ENCODE measurements around the gene GRID1.

DNA sequence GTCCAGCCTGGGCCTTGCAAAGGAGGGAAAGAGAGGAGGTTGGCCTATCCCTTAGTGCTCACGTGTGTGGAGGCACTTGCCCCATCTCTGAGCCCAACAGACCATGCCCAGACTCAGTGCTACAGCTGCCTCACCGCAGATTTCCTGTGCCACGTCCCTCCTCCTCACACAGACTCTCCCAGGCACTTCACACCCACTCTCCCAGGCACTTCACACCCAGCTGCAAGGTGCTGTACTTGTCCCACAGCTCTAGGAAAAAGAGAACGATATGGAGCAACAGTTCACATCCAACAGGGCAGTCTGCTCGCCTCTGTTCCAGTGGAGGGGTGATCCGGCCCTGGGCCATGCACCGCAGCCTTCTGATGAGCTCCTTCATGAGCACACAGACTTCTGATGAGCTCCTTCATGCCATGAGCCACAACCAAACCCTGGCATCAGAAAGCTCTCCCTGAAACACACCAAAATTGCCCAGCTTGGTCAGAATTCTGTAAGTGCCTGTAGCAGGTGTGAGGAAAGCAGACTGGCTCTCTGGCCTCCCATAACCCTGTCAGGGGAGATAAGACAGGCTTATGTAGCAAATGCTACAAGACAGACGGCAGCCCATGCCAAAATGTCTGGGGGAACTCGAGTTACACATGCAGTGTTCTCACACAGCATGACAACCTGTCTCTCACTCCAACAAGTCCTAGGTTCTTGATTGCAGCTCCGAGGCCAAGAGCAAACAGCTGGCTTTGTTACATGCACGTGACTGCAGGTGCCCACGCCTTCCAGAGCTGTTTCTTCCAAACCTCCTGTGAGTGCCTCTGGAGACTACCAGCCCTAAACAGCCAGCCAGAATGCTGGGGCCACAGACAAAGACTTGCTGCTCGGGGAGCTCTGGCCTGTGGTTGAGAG is 348.5 kb downstream of the GRID1 start:
- TF ChIP-seq, protein P1, sequence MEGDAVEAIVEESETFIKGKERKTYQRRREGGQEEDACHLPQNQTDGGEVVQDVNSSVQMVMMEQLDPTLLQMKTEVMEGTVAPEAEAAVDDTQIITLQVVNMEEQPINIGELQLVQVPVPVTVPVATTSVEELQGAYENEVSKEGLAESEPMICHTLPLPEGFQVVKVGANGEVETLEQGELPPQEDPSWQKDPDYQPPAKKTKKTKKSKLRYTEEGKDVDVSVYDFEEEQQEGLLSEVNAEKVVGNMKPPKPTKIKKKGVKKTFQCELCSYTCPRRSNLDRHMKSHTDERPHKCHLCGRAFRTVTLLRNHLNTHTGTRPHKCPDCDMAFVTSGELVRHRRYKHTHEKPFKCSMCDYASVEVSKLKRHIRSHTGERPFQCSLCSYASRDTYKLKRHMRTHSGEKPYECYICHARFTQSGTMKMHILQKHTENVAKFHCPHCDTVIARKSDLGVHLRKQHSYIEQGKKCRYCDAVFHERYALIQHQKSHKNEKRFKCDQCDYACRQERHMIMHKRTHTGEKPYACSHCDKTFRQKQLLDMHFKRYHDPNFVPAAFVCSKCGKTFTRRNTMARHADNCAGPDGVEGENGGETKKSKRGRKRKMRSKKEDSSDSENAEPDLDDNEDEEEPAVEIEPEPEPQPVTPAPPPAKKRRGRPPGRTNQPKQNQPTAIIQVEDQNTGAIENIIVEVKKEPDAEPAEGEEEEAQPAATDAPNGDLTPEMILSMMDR (IDR thresholded peaks at IDR 0.05 in 2 of 3, conservative IDR thresholded peaks at IDR 0.05 in 1 of 3; ENCODE audit: borderline replicate concordance in 1 of 3, insufficient read depth in 1 of 3, low read depth in 2 of 3, low read length in 2 of 3) = no peak
- no peak for TF ChIP-seq JUND (IDR thresholded peaks at IDR 0.05)
- TF ChIP-seq POLR2A (IDR thresholded peaks at IDR 0.05; ENCODE audit: borderline replicate concordance, extremely low read depth, insufficient read depth, insufficient read length) = no peak
- no peak for TF ChIP-seq POLR2AphosphoS5 (IDR thresholded peaks at IDR 0.05; ENCODE audit: low read depth, low read length)
- TF ChIP-seq EZH2phosphoT487 (IDR thresholded peaks at IDR 0.05; ENCODE audit: borderline replicate concordance) = no peak

Data from HCT116 (cell line).